ENCODE measurements around the gene TMEM72. TPM values are rescaled to one million over a fixed set of nuclear protein-coding genes. Genes with fewer than 3 reads are reported as not detected.
A peak's percentile ranks its signal among the peaks of the same experiment; 100 is the strongest.

Gene TMEM72
- total and polyA plus RNA-seq, 2 of the 13 experiments (the other 11 are each of a cell fraction or from before 2014, with no cell fraction given), result 0.04 TPM; not detected in 1

DNA sequence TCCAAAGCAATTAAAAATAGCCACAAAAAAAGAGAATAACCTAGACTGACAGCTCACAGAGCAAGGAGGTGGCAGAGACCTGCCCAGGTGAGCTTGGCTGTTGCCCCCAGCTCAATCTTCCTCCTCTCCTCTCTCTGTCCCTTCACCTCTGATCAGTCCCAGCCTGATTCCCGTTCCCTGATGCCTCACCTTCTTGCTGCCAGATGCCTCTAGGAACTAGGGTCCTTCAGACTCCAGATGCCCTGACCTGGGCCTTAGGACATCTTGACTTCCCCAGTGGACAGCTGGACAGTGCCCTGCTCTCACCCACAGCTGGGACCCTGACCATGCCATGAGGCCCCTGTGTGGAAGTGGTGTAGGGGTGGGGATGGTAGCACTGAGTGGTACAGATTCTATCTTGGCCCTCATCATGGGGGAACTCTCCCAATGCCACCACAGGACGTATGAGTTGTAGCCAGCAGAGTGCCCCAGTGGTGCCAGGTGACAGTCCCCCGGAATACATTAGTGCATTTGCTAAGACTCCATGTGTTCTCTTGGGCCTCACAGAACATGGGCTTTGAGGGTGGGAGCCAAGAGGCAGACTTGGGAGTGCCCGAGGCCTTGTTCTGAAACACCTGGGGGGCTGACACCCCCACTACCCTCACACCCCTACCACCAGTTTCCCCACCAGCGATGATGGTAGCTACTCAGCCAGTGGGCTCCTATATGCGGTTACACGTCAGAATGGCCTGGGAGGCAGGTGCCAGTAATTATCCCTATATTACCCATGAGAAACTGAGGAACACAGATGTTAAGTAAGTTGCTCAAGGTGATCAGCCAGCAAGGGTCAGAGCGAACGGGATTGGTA is 65.4 kb downstream of the TMEM72 start (continued):
- TF ChIP-seq, protein P1, sequence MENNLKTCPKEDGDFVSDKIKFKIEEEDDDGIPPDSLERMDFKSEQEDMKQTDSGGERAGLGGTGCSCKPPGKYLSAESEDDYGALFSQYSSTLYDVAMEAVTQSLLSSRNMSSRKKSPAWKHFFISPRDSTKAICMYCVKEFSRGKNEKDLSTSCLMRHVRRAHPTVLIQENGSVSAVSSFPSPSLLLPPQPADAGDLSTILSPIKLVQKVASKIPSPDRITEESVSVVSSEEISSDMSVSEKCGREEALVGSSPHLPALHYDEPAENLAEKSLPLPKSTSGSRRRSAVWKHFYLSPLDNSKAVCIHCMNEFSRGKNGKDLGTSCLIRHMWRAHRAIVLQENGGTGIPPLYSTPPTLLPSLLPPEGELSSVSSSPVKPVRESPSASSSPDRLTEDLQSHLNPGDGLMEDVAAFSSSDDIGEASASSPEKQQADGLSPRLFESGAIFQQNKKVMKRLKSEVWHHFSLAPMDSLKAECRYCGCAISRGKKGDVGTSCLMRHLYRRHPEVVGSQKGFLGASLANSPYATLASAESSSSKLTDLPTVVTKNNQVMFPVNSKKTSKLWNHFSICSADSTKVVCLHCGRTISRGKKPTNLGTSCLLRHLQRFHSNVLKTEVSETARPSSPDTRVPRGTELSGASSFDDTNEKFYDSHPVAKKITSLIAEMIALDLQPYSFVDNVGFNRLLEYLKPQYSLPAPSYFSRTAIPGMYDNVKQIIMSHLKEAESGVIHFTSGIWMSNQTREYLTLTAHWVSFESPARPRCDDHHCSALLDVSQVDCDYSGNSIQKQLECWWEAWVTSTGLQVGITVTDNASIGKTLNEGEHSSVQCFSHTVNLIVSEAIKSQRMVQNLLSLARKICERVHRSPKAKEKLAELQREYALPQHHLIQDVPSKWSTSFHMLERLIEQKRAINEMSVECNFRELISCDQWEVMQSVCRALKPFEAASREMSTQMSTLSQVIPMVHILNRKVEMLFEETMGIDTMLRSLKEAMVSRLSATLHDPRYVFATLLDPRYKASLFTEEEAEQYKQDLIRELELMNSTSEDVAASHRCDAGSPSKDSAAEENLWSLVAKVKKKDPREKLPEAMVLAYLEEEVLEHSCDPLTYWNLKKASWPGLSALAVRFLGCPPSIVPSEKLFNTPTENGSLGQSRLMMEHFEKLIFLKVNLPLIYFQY (CRISPR knock-in tag; IDR thresholded peaks at IDR 0.05; ENCODE audit: borderline replicate concordance), result peak; percentile 4; the same call in 1 of the 2 replicates
- TF ChIP-seq CCDC6 (CRISPR knock-in tag; IDR thresholded peaks at IDR 0.05) (peak; percentile 72), RFXAP (CRISPR knock-in tag; IDR thresholded peaks at IDR 0.05; ENCODE audit: borderline replicate concordance) (0 out of 2 replicates have a peak, but pooled peaks have one; percentile 32), ZNF253 (CRISPR knock-in tag; IDR thresholded peaks at IDR 0.05; ENCODE audit: borderline replicate concordance) (0 out of 2 replicates have a peak, but pooled peaks have one; percentile 20), ZNF572 (CRISPR knock-in tag; IDR thresholded peaks at IDR 0.05) (peak; percentile 71), ZNF749 (CRISPR knock-in tag; IDR thresholded peaks at IDR 0.05; ENCODE audit: borderline replicate concordance) (peak; percentile 64; the same call in 1 of the 2 replicates), ZSCAN20 (CRISPR knock-in tag; IDR thresholded peaks at IDR 0.05; ENCODE audit: borderline replicate concordance) (0 out of 2 replicates have a peak, but pooled peaks have one; percentile 69), ZNF780A (CRISPR knock-in tag; IDR thresholded peaks at IDR 0.05) (peak; percentile 70), ZNF556 (CRISPR knock-in tag; IDR thresholded peaks at IDR 0.05; ENCODE audit: borderline replicate concordance) (no peak), MIXL1 (CRISPR knock-in tag; IDR thresholded peaks at IDR 0.05) (peak; percentile 50; the same call in 1 of the 2 replicates), ZNF816 (CRISPR knock-in tag; IDR thresholded peaks at IDR 0.05; ENCODE audit: borderline replicate concordance) (peak; percentile 98), ZFP36L2 (CRISPR knock-in tag; IDR thresholded peaks at IDR 0.05) (no peak), BCL6 (CRISPR knock-in tag; IDR thresholded peaks at IDR 0.05) (peak; percentile 15; the same call in 1 of the 2 replicates), ELF3 (CRISPR knock-in tag; IDR thresholded peaks at IDR 0.05) (peak; percentile 54), CC2D1A (CRISPR knock-in tag; IDR thresholded peaks at IDR 0.05) (peak; percentile 84; the same call in 1 of the 2 replicates), NFKBIZ (CRISPR knock-in tag; IDR thresholded peaks at IDR 0.05) (0 out of 2 replicates have a peak, but pooled peaks have one; percentile 20)
- TF ChIP-seq, protein P2, sequence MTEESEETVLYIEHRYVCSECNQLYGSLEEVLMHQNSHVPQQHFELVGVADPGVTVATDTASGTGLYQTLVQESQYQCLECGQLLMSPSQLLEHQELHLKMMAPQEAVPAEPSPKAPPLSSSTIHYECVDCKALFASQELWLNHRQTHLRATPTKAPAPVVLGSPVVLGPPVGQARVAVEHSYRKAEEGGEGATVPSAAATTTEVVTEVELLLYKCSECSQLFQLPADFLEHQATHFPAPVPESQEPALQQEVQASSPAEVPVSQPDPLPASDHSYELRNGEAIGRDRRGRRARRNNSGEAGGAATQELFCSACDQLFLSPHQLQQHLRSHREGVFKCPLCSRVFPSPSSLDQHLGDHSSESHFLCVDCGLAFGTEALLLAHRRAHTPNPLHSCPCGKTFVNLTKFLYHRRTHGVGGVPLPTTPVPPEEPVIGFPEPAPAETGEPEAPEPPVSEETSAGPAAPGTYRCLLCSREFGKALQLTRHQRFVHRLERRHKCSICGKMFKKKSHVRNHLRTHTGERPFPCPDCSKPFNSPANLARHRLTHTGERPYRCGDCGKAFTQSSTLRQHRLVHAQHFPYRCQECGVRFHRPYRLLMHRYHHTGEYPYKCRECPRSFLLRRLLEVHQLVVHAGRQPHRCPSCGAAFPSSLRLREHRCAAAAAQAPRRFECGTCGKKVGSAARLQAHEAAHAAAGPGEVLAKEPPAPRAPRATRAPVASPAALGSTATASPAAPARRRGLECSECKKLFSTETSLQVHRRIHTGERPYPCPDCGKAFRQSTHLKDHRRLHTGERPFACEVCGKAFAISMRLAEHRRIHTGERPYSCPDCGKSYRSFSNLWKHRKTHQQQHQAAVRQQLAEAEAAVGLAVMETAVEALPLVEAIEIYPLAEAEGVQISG (CRISPR knock-in tag; IDR thresholded peaks at IDR 0.05), result peak; percentile 2; the same call in 1 of the 2 replicates
- TF ChIP-seq, protein P3, sequence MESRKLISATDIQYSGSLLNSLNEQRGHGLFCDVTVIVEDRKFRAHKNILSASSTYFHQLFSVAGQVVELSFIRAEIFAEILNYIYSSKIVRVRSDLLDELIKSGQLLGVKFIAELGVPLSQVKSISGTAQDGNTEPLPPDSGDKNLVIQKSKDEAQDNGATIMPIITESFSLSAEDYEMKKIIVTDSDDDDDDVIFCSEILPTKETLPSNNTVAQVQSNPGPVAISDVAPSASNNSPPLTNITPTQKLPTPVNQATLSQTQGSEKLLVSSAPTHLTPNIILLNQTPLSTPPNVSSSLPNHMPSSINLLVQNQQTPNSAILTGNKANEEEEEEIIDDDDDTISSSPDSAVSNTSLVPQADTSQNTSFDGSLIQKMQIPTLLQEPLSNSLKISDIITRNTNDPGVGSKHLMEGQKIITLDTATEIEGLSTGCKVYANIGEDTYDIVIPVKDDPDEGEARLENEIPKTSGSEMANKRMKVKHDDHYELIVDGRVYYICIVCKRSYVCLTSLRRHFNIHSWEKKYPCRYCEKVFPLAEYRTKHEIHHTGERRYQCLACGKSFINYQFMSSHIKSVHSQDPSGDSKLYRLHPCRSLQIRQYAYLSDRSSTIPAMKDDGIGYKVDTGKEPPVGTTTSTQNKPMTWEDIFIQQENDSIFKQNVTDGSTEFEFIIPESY (CRISPR knock-in tag; IDR thresholded peaks at IDR 0.05), result 0 out of 2 replicates have a peak, but pooled peaks have one; percentile 32
- TF ChIP-seq, protein P4, sequence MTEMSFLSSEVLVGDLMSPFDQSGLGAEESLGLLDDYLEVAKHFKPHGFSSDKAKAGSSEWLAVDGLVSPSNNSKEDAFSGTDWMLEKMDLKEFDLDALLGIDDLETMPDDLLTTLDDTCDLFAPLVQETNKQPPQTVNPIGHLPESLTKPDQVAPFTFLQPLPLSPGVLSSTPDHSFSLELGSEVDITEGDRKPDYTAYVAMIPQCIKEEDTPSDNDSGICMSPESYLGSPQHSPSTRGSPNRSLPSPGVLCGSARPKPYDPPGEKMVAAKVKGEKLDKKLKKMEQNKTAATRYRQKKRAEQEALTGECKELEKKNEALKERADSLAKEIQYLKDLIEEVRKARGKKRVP (CRISPR knock-in tag; IDR thresholded peaks at IDR 0.05), result peak in 1 of 2 experiments; percentile 15; a peak in 2 of 4 replicates
